HepG2 (cell line): ENCODE data around the gene MAPRE3. TPM values are rescaled to one million over a fixed set of nuclear protein-coding genes. Genes with fewer than 3 reads are reported as not detected.

Experiments
- LCORL ChIP-seq, 2 experiments: fragments of 450-650 bp in 1 of 2; sonication (generic) in 1 of 2; formaldehyde crosslinking in 1 of 2; IDR thresholded peaks; 2 replicates each; pipeline versions ENCODE4 v1.5.0 to v1.6.1; 2017 to 2020; ENCODE audit warnings: antibody characterized with exemption in 1 of 2, missing genetic modification reagents in 1 of 2
- MAZ ChIP-seq, 2 experiments: sonication (generic) in 1 of 2; formaldehyde crosslinking in 1 of 2; IDR thresholded peaks; 2 replicates each; pipeline versions ENCODE4 v1.5.0 to v1.6.1; 2012 to 2020; ENCODE audit warnings: low read depth in 2 of 2, mild to moderate bottlenecking in 2 of 2, borderline replicate concordance in 1 of 2, improper control_type of control experiment in 1 of 2, low read length in 1 of 2, missing genetic modification reagents in 1 of 2, moderate library complexity in 1 of 2
- MTA1 ChIP-seq: sonication (generic); formaldehyde crosslinking; IDR thresholded peaks from 2 replicates; pipeline ENCODE4 v1.4.0; 2020; ENCODE audit warnings: missing genetic modification reagents, mild to moderate bottlenecking, borderline replicate concordance
- POLR2A ChIP-seq, 2 experiments: IDR thresholded peaks; 2 replicates each; pipeline ENCODE4 v1.6.1; 2011; ENCODE audit warnings: low read depth in 2 of 2, low read length in 2 of 2, mild to moderate bottlenecking in 1 of 2, moderate library complexity in 1 of 2; ENCODE audit not compliant: insufficient read depth in 1 of 2
- POLR2AphosphoS2 ChIP-seq: IDR thresholded peaks from 2 replicates; pipeline ENCODE4 v1.6.1; 2011; ENCODE audit warnings: low read depth, low read length, improper control_type of control experiment
- POLR2AphosphoS5 ChIP-seq: IDR thresholded peaks from 2 replicates; pipeline ENCODE4 v1.6.1; 2012; ENCODE audit warnings: low read depth, low read length
- RAD51 ChIP-seq: fragments of 450-650 bp; IDR thresholded peaks from 2 replicates; pipeline ENCODE4 v1.6.1; 2016; ENCODE audit warnings: borderline replicate concordance
- REPIN1 ChIP-seq: sonication (generic); formaldehyde crosslinking; IDR thresholded peaks from 2 replicates; pipeline ENCODE4 v1.8.0; 2022; ENCODE audit warnings: missing genetic modification reagents, low read depth, mild to moderate bottlenecking, borderline replicate concordance
- SETDB1 ChIP-seq: sonication (generic); formaldehyde crosslinking; IDR thresholded peaks from 2 replicates; pipeline ENCODE4 v1.5.1; 2020; ENCODE audit warnings: missing genetic modification reagents, mild to moderate bottlenecking, borderline replicate concordance
- SMYD3 ChIP-seq: sonication (generic); formaldehyde crosslinking; IDR thresholded peaks from 2 replicates; pipeline ENCODE4 v1.8.1; 2023; ENCODE audit warnings: mild to moderate bottlenecking, missing genetic modification reagents
- ZNF225 ChIP-seq: sonication (generic); formaldehyde crosslinking; IDR thresholded peaks from 2 replicates; pipeline ENCODE4 v1.4.0; 2020; ENCODE audit warnings: mild to moderate bottlenecking, missing genetic modification reagents
- ZNF747 ChIP-seq: sonication (generic); formaldehyde crosslinking; IDR thresholded peaks from 2 replicates; pipeline ENCODE4 v1.8.1; 2023; ENCODE audit warnings: missing genetic modification reagents, mild to moderate bottlenecking, borderline replicate concordance
- ZNF768 ChIP-seq: sonication (generic); formaldehyde crosslinking; IDR thresholded peaks from 2 replicates; pipeline ENCODE4 v1.4.0; 2020; ENCODE audit warnings: missing genetic modification reagents
- polyA plus RNA-seq, 8 experiments: library from polyadenylated mRNA; depleted of rRNA in 3 of 8; stranded (reverse) in 7 of 8; unstranded in 1 of 8; fragments of >200 nt; fragmentation: Illumina TruSeq in 4 of 8; extraction: Trizol in 4 of 8; gene quantifications; 2 replicates each; pipeline versions ENCODE4 v1.2.1 to v1.2.3, GENCODE V29; 2011 to 2016; ENCODE audit warnings: low read depth in 4 of 8, missing spikeins in 1 of 8, mixed read lengths in 1 of 8; ENCODE audit not compliant: insufficient read depth in 1 of 8
- total RNA-seq, 5 experiments: library from RNA; depleted of rRNA; stranded (reverse); fragments of >200 nt; fragmentation: Illumina TruSeq; extraction: Trizol; gene quantifications; 2 replicates each; pipeline ENCODE4 v1.2.3, GENCODE V29; 2016; ENCODE audit warnings: low read depth in 1 of 5
- TF ChIP-seq, protein P1 (sequence below): sonication (generic); formaldehyde crosslinking; IDR thresholded peaks from 2 replicates; pipeline ENCODE4 v1.9.0; 2021; ENCODE audit warnings: mild to moderate bottlenecking, missing genetic modification reagents
- TF ChIP-seq, protein P2 (sequence below): sonication (generic); formaldehyde crosslinking; IDR thresholded peaks from 2 replicates; pipeline ENCODE4 v1.4.0; 2020; ENCODE audit warnings: missing genetic modification reagents
- TF ChIP-seq, protein P3 (sequence below): sonication (generic); formaldehyde crosslinking; IDR thresholded peaks from 2 replicates; pipeline ENCODE4 v1.4.0; 2020; ENCODE audit warnings: mild to moderate bottlenecking, missing genetic modification reagents

Gene MAPRE3
- total and polyA plus RNA-seq, 2 of the 13 experiments (the other 11 are each of a cell fraction or from before 2014, with no cell fraction given) = 0.31 to 0.91 TPM

DNA sequence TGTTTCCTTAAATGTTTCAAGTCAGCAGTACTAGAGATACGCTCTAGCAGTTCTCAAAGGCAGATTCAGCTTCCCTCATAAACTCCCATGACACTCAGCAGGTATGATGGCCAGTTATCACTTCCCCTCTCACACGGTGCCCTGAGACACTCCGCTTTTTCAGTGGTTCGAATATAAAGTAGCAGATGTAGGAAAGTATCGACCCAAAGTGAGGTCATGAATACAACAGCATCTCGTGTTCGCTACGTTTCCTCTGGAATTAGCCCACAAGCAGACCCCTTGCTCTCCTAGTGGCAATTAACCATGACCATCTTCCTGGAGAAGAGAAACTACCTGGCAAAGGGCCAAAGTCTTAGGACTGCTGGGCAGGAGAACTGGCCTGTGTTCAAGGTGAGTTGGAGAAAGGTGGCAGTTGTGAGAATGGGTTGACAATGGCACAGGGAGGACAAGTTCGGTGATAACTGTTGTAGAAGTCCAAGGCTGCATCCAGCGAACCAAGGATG, 71.8 kb downstream of the MAPRE3 start (continued):
- TF ChIP-seq, protein P1, sequence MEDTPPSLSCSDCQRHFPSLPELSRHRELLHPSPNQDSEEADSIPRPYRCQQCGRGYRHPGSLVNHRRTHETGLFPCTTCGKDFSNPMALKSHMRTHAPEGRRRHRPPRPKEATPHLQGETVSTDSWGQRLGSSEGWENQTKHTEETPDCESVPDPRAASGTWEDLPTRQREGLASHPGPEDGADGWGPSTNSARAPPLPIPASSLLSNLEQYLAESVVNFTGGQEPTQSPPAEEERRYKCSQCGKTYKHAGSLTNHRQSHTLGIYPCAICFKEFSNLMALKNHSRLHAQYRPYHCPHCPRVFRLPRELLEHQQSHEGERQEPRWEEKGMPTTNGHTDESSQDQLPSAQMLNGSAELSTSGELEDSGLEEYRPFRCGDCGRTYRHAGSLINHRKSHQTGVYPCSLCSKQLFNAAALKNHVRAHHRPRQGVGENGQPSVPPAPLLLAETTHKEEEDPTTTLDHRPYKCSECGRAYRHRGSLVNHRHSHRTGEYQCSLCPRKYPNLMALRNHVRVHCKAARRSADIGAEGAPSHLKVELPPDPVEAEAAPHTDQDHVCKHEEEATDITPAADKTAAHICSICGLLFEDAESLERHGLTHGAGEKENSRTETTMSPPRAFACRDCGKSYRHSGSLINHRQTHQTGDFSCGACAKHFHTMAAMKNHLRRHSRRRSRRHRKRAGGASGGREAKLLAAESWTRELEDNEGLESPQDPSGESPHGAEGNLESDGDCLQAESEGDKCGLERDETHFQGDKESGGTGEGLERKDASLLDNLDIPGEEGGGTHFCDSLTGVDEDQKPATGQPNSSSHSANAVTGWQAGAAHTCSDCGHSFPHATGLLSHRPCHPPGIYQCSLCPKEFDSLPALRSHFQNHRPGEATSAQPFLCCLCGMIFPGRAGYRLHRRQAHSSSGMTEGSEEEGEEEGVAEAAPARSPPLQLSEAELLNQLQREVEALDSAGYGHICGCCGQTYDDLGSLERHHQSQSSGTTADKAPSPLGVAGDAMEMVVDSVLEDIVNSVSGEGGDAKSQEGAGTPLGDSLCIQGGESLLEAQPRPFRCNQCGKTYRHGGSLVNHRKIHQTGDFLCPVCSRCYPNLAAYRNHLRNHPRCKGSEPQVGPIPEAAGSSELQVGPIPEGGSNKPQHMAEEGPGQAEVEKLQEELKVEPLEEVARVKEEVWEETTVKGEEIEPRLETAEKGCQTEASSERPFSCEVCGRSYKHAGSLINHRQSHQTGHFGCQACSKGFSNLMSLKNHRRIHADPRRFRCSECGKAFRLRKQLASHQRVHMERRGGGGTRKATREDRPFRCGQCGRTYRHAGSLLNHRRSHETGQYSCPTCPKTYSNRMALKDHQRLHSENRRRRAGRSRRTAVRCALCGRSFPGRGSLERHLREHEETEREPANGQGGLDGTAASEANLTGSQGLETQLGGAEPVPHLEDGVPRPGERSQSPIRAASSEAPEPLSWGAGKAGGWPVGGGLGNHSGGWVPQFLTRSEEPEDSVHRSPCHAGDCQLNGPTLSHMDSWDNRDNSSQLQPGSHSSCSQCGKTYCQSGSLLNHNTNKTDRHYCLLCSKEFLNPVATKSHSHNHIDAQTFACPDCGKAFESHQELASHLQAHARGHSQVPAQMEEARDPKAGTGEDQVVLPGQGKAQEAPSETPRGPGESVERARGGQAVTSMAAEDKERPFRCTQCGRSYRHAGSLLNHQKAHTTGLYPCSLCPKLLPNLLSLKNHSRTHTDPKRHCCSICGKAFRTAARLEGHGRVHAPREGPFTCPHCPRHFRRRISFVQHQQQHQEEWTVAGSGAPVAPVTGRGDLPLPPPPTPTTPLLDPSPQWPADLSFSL (CRISPR knock-in tag) = no peak
- TF ChIP-seq POLR2AphosphoS2 = peak; percentile 20
- no peak for TF ChIP-seq SMYD3 (CRISPR knock-in tag)
- no peak for TF ChIP-seq MTA1
- TF ChIP-seq, protein P2, sequence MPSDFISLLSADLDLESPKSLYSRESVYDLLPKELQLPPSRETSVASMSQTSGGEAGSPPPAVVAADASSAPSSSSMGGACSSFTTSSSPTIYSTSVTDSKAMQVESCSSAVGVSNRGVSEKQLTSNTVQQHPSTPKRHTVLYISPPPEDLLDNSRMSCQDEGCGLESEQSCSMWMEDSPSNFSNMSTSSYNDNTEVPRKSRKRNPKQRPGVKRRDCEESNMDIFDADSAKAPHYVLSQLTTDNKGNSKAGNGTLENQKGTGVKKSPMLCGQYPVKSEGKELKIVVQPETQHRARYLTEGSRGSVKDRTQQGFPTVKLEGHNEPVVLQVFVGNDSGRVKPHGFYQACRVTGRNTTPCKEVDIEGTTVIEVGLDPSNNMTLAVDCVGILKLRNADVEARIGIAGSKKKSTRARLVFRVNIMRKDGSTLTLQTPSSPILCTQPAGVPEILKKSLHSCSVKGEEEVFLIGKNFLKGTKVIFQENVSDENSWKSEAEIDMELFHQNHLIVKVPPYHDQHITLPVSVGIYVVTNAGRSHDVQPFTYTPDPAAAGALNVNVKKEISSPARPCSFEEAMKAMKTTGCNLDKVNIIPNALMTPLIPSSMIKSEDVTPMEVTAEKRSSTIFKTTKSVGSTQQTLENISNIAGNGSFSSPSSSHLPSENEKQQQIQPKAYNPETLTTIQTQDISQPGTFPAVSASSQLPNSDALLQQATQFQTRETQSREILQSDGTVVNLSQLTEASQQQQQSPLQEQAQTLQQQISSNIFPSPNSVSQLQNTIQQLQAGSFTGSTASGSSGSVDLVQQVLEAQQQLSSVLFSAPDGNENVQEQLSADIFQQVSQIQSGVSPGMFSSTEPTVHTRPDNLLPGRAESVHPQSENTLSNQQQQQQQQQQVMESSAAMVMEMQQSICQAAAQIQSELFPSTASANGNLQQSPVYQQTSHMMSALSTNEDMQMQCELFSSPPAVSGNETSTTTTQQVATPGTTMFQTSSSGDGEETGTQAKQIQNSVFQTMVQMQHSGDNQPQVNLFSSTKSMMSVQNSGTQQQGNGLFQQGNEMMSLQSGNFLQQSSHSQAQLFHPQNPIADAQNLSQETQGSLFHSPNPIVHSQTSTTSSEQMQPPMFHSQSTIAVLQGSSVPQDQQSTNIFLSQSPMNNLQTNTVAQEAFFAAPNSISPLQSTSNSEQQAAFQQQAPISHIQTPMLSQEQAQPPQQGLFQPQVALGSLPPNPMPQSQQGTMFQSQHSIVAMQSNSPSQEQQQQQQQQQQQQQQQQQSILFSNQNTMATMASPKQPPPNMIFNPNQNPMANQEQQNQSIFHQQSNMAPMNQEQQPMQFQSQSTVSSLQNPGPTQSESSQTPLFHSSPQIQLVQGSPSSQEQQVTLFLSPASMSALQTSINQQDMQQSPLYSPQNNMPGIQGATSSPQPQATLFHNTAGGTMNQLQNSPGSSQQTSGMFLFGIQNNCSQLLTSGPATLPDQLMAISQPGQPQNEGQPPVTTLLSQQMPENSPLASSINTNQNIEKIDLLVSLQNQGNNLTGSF (CRISPR knock-in tag) = no peak
- TF ChIP-seq LCORL (IDR thresholded peaks at IDR 0.05) = peak; percentile 63; the same call in 1 of the 2 replicates
- TF ChIP-seq LCORL (CRISPR knock-in tag; IDR thresholded peaks at IDR 0.05) = no peak
- no peak for TF ChIP-seq REPIN1 (CRISPR knock-in tag)
- no peak for TF ChIP-seq ZNF768 (CRISPR knock-in tag)
- no peak for TF ChIP-seq MAZ (IDR thresholded peaks at IDR 0.05; ENCODE audit: borderline replicate concordance, low read depth, low read length)
- TF ChIP-seq MAZ (CRISPR knock-in tag; IDR thresholded peaks at IDR 0.05; ENCODE audit: low read depth) = no peak
- TF ChIP-seq ZNF747 (CRISPR knock-in tag) = no peak
- TF ChIP-seq ZNF225 (CRISPR knock-in tag) = no peak
- 0 out of 4 replicates have a peak, but pooled peaks of 1 of the 2 experiments have one; percentile 15 for TF ChIP-seq POLR2A (IDR thresholded peaks at IDR 0.05; ENCODE audit: insufficient read depth in 1 of 2, low read depth in 2 of 2, low read length in 2 of 2)
- no peak for TF ChIP-seq SETDB1 (CRISPR knock-in tag)
- TF ChIP-seq, protein P3, sequence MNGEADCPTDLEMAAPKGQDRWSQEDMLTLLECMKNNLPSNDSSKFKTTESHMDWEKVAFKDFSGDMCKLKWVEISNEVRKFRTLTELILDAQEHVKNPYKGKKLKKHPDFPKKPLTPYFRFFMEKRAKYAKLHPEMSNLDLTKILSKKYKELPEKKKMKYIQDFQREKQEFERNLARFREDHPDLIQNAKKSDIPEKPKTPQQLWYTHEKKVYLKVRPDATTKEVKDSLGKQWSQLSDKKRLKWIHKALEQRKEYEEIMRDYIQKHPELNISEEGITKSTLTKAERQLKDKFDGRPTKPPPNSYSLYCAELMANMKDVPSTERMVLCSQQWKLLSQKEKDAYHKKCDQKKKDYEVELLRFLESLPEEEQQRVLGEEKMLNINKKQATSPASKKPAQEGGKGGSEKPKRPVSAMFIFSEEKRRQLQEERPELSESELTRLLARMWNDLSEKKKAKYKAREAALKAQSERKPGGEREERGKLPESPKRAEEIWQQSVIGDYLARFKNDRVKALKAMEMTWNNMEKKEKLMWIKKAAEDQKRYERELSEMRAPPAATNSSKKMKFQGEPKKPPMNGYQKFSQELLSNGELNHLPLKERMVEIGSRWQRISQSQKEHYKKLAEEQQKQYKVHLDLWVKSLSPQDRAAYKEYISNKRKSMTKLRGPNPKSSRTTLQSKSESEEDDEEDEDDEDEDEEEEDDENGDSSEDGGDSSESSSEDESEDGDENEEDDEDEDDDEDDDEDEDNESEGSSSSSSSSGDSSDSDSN (CRISPR knock-in tag) = no peak
- TF ChIP-seq POLR2AphosphoS5 = peak; percentile 67
- no peak for TF ChIP-seq RAD51
